HFF-Myc (cell line): Measurements from ENCODE around the gene TNFRSF21.

Source experiments
- DNase-seq: peaks from one replicate; pipeline ENCODE4 v3.0.0-alpha.2; 2011; ENCODE audit warnings: low read depth; ENCODE audit errors: extremely low read depth
- H3K4me3 ChIP-seq: replicated peaks from 2 replicates; pipeline ENCODE4 v1.5.1; 2011; ENCODE audit warnings: low read depth, mild to moderate bottlenecking, control low read depth, low read length
- CTCF ChIP-seq: IDR thresholded peaks from 2 replicates; pipeline ENCODE4 v1.5.1; 2012; ENCODE audit warnings: mild to moderate bottlenecking, low read depth, low read length, control low read depth; ENCODE audit errors: missing control alignments

TNFRSF21 gene

GRCh38 chr6:47303342-47303741, 6.4 kb downstream of the TNFRSF21 start:
- TF ChIP-seq CTCF = no peak
- no peak for DNase-seq
- no peak overlapping the region for H3K4me3 ChIP-seq

- no peak overlapping the region for H3K4me3 ChIP-seq
- DNase-seq = no peak
- TF ChIP-seq CTCF = no peak
These were observed 7.7 kb downstream of the TNFRSF21 start for GRCh38 chr6:47302043-47302442.

GRCh38 chr6:47301441-47301840, 8.3 kb downstream of the TNFRSF21 start:
- no peak for TF ChIP-seq CTCF
- no peak overlapping the region for H3K4me3 ChIP-seq
- no peak for DNase-seq

- DNase-seq = no peak
- no peak for TF ChIP-seq CTCF
- H3K4me3 ChIP-seq = no peak overlapping the region
These were observed 9.3 kb downstream of the TNFRSF21 start for GRCh38 chr6:47300417-47300816.

GRCh38 chr6:47299965-47300364, 9.7 kb downstream of the TNFRSF21 start:
- H3K4me3 ChIP-seq = no peak overlapping the region
- no peak for TF ChIP-seq CTCF
- DNase-seq = no peak

GRCh38 chr6:47298475-47298874, 11.2 kb downstream of the TNFRSF21 start:
- no peak for TF ChIP-seq CTCF
- DNase-seq = no peak
- H3K4me3 ChIP-seq = no peak overlapping the region

GRCh38 chr6:47294990-47295389, 14.7 kb downstream of the TNFRSF21 start:
- DNase-seq = no peak
- no peak overlapping the region for H3K4me3 ChIP-seq
- no peak for TF ChIP-seq CTCF
